Activated T-helper 9 cell treated with anti-CD3 and anti-CD28 coated beads, Interleukin-2, amount 50 U/mL, for 16 hours (primary cell): ENCODE data around the gene PNLDC1.
"Not testable (repeated sequence)": the region's sequence is repeated elsewhere in the genome, so short reads cannot be mapped to it uniquely, and the experiment has no call there.

Experiments
- DNase-seq: peaks from one replicate; pipeline ENCODE4 v3.0.0-alpha.2; 2020; ENCODE audit warnings: low read depth

The PNLDC1 gene

GRCh38 chr6:159819932-159820640, 20.0 kb downstream of the PNLDC1 start:
- DNase-seq = no peak

GRCh38 chr6:159821122-159821521, 21.0 kb downstream of the PNLDC1 start:
- no peak for DNase-seq

GRCh38 chr6:159821726-159822125, 21.6 kb downstream of the PNLDC1 start:
- no peak for DNase-seq

- DNase-seq = no peak
Measured at GRCh38 chr6:159823953-159824352, 23.9 kb downstream of the PNLDC1 start.

- not testable (repeated sequence) for DNase-seq
Measured at GRCh38 chr6:159824690-159825089, 24.6 kb downstream of the PNLDC1 start.

GRCh38 chr6:159826004-159826403, 25.9 kb downstream of the PNLDC1 start:
- DNase-seq = no peak

GRCh38 chr6:159826968-159827647, 27.0 kb downstream of the PNLDC1 start:
- DNase-seq = no peak

- no peak for DNase-seq
Measured at GRCh38 chr6:159828074-159828473, 28.0 kb downstream of the PNLDC1 start.

- DNase-seq = no peak
Measured at GRCh38 chr6:159829526-159829925, 29.4 kb downstream of the PNLDC1 start.

- no peak for DNase-seq
Measured at GRCh38 chr6:159830501-159831372, 30.7 kb downstream of the PNLDC1 start.

- DNase-seq = no peak
Measured at GRCh38 chr6:159831373-159831679, 31.2 kb downstream of the PNLDC1 start.

GRCh38 chr6:159832946-159833345, 32.9 kb downstream of the PNLDC1 start:
- no peak for DNase-seq

GRCh38 chr6:159833556-159833955, 33.5 kb downstream of the PNLDC1 start:
- DNase-seq = no peak

- no peak for DNase-seq
Measured at GRCh38 chr6:159833997-159834603, 34.0 kb downstream of the PNLDC1 start.

- DNase-seq = no peak
Measured at GRCh38 chr6:159836718-159837490, 36.8 kb downstream of the PNLDC1 start.

GRCh38 chr6:159837511-159837910, 37.4 kb downstream of the PNLDC1 start:
- no peak for DNase-seq

GRCh38 chr6:159838020-159838744, 38.1 kb downstream of the PNLDC1 start:
- DNase-seq = no peak

GRCh38 chr6:159842035-159842434, 42.0 kb downstream of the PNLDC1 start:
- DNase-seq = no peak

- no peak for DNase-seq
Measured at GRCh38 chr6:159844737-159845645, 44.9 kb downstream of the PNLDC1 start.

- DNase-seq = not testable (repeated sequence)
Measured at GRCh38 chr6:159848552-159848951, 48.5 kb downstream of the PNLDC1 start.
